GM19452 (cell line): ENCODE measurements around the gene FAM111A.

Source experiments
- ATAC-seq: cut with Tn5 transposase; IDR thresholded peaks from one replicate; pipeline ENCODE4 v1.9.1; 2021; ENCODE audit not compliant: unreplicated experiment

The FAM111A gene

DNA sequence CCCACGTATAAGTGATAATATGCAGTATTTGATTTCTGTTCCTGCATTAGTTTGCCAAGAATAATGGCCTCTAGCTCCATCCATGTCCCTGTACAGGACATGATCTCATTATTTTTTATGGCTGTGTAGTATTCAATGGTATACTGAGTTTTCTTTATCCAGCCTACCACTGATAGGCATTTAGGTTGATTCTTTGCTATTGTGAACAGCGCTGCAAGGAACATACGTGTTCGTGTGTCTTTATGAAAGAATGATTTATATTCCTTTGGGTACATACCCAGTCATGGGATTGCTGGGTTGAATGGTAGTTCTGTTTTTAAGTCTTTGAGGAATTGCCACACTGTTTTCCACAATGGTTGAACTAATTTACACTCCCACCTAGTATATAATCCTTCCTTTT lies 1.5 kb upstream of the FAM111A start:
- no peak for ATAC-seq

GRCh38 chr11:59141673-59142460 lies 789 bp upstream of the FAM111A start:
- no peak for ATAC-seq

GRCh38 chr11:59144096-59144495 lies 1.4 kb downstream of the FAM111A start:
- ATAC-seq, result no peak

GRCh38 chr11:59144579-59145345 lies 2.1 kb downstream of the FAM111A start:
- peak; percentile 56 for ATAC-seq

- no peak for ATAC-seq
These were observed 2.9 kb downstream of the FAM111A start for GRCh38 chr11:59145534-59145933.

- ATAC-seq, result peak; percentile 44
These were observed 9.1 kb downstream of the FAM111A start for GRCh38 chr11:59151761-59152160.

GRCh38 chr11:59152312-59152951 lies 9.8 kb downstream of the FAM111A start:
- ATAC-seq, result peak; percentile 79

- ATAC-seq, result no peak
These were observed 12.0 kb downstream of the FAM111A start for GRCh38 chr11:59154610-59155009.

GRCh38 chr11:59157433-59157832 lies 14.8 kb downstream of the FAM111A start:
- ATAC-seq, result no peak

DNA sequence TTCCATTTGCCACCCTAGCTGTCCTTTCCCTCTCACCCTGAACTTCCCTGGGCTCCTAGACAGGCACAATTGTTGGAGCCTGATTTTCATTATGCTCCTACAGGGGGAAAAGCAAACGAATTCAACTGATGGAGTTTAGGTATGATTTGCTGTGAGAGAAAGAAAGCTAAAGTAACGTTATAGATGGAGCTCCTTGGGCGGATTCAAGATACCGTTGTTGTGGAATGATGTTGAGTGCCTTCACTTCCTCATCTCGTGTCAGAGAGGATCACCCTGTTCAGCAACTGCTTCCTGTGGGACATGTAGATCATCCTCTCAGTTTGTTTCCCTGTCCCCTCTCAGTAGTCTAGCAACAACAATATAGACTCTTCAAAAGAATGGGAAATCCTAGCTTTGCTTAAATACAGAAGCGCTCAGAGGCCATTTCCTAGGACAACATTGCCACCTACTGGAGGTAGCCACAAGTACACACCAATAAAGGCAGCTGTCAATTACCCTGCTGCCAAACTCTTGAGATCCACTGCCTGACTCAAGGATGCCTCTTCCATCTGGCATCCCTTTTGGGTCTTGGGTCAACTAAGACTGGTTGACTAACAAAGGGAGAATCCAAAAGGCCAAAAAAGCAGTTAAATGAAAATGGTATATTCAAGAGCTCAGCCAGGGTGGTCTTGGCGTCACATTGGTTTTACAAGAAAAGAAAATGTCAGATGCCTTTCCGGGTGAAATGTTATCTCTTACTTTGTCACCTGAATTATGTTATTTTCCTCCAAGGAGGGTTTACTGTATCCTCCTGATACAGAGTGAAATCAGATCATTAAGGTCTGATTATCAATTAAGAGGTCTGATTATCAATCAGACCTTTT lies 15.8 kb downstream of the FAM111A start:
- ATAC-seq, result peak; percentile 90

- no peak for ATAC-seq
These were observed 21.4 kb downstream of the FAM111A start for GRCh38 chr11:59164028-59164427.

GRCh38 chr11:59171508-59172322 lies 29.1 kb downstream of the FAM111A start, which contains the start of gene DTX4:
DTX4 (plus strand) TSS chr11:59172132; CDS start chr11:59172596, 464 bp downstream.
- peak; percentile 72 for ATAC-seq

GRCh38 chr11:59172345-59173079 lies 29.9 kb downstream of the FAM111A start:
- ATAC-seq, result peak; percentile 35

DNA sequence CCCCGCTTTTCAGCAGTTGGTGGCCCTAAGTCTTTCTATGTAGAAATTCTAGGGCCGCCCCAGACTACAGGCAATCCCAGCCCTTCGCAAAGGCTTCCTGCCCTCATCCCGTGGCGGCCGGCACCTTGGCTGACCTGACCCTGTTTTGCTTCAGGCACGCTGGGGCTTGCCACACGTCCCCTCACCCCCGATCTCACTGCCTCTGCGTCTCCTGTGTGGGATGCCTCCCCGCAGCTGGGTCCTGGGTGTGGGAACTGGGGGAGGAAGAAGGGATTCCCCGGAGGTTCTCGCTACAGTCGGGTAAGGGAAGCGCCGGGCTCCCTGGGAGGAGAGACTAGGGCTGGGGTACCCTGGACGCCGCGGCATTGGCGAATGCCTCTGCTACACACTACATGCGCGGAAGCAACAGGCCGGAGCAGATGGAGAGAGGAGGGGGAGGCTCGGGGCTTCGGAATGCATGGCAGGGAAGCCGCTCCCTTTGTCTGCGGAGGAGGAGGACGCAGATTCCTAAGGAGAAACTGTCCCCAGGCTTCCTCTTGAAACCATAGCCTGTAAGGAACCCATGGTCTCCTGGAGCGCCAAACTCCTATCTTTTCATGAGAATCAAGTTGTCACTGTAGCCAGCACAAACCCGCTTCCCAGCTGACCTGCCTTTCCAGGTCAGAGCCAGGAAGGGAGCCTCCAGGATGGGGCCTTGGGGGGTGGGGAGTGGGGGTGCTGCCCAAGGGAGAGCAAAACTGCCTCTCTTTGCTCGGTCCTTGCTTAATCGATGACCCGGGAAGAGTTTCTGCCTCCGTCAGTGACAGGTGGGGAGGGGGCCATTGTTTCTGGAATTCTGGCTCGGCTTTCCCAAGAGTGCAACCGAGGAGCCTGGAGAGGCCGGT lies 30.7 kb downstream of the FAM111A start:
- ATAC-seq, result no peak

DNA sequence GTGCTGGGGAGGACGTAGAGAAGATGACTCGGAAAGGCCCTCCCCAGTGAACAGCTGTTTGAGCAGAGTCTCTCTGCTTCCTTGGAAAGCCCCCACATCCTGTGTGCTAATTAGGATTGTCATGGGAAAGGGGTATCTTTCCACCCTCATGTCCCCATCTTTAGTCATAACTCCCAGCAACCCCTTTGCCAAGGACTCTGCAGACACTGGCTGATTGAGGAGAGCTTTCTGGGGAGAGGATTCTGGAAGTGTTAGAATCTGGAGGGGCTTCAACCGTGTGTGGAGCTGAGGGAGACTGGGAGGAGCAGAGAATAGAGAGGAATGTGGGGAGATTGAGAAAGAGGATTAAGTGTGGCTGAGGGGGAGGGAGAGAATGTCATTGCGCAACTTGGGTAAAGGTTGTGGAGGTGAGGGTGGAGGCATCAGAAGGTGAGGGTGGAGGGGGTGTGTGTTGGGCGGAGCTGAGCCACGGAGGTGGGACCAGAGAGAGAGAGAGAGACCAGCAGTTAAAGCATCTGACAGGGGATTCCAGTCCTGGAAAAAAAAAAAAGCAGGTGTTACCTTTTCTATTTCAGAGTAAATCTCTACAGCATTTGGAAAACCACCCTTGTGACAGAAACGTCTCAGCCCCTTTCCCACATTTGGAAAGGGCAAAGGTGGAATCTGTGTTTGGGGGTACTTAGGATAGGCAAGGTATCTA lies 31.5 kb downstream of the FAM111A start:
- no peak for ATAC-seq

DNA sequence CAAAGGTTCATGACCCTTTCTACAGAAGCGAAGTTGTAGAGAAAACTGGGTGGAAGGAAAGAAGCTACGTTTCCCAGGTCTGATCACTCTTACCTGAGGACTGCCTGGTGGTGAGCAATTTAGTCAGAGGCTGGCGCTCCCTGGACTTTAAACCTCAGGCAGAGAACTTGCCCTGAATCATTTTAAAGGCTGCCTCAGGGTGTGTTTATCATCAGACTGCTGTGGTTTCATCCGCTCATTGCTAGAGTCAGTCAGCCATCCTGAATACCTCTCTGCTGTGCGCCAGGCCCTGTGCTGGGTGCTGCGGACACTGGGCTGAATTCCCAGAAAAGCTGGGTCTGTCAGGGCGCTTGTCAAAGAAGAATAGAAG lies 32.0 kb downstream of the FAM111A start:
- no peak for ATAC-seq

GRCh38 chr11:59175091-59175501 lies 32.4 kb downstream of the FAM111A start:
- ATAC-seq, result no peak

DNA sequence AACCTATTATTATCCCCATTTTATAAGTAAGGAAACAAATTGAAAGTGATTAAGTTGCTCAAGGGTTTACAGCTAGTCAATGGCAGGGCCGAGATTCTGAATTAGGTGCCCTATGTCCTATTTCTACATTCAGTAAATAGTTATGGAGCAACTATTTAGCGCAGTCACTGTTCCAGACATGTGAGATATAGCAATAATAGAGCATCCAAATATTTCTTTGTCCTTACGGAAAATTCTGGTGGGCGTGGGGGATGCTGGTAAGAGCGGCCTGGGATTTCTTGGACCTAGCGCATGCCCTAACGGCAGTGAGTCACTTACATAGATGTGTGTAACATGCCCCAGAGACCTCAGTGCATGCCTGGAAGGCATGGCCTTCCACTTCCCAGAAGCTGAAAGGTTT lies 33.7 kb downstream of the FAM111A start:
- no peak for ATAC-seq
